Ishikawa (cell line): ENCODE measurements around the gene LRIT2.

Source experiments
- CEBPB ChIP-seq: IDR thresholded peaks from 2 replicates; pipeline ENCODE4 v1.6.1; 2012
- CREB1 ChIP-seq: IDR thresholded peaks from 2 replicates; pipeline ENCODE4 v1.6.1; 2012; ENCODE audit warnings: low read depth
- EGR1 ChIP-seq: IDR thresholded peaks from 2 replicates; pipeline ENCODE4 v1.6.1; 2012
- FOXM1 ChIP-seq: IDR thresholded peaks from 2 replicates; pipeline ENCODE4 v1.6.1; 2012; ENCODE audit warnings: low read depth, borderline replicate concordance
- NFIC ChIP-seq: IDR thresholded peaks from 2 replicates; pipeline ENCODE4 v1.6.1; 2012
- RAD21 ChIP-seq: IDR thresholded peaks from 2 replicates; pipeline ENCODE4 v1.6.1; 2012; ENCODE audit warnings: low read depth
- TAF1 ChIP-seq: IDR thresholded peaks from 2 replicates; pipeline ENCODE4 v1.6.1; 2012; ENCODE audit warnings: low read depth, mild to moderate bottlenecking
- YY1 ChIP-seq: IDR thresholded peaks from 2 replicates; pipeline ENCODE4 v1.6.1; 2012; ENCODE audit warnings: low read depth
- ZBTB7A ChIP-seq: IDR thresholded peaks from 2 replicates; pipeline ENCODE4 v1.6.1; 2012; ENCODE audit warnings: low read depth
- TF ChIP-seq, protein P1 (sequence below): IDR thresholded peaks from 2 replicates; pipeline ENCODE4 v1.6.1; 2012
- TF ChIP-seq, protein P2 (sequence below): IDR thresholded peaks from 2 replicates; pipeline ENCODE4 v1.6.1; 2012; ENCODE audit warnings: low read depth, mild to moderate bottlenecking

DNA sequence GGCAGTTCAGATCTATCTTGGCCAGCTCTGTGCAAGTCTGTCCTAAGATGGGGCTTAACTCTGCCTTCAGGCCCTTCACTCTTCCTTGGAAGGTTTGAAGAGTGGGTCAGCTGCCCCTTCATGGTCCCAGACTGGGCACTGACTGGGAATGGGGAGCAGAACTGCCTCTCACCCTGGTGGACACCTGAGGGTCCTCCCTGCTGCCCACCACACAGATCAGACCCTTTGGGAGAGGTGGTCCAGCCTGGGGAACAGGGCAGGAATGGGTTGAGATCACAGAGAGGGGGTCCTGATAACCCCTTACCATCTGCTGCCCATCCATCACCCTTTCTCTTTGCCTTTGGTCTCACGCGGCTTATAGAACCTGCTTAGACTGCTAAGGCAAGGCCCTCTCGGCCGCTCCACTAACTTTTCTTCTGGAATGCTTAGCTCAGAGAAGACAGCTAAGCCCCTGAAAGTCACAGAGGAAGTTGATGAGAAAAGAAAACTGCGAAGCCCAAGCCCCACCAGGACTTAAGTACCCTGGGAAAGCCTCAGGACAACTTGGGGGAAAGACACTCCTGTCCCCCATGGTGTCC, 31.4 kb downstream of the LRIT2 start:
- TF ChIP-seq TAF1 (no peak), RAD21 (no peak), CREB1 (no peak), NFIC (no peak), FOXM1 (no peak), YY1 (no peak), ZBTB7A (0 out of 2 replicates have a peak, but pooled peaks have one; percentile 14), EGR1 (no peak), CEBPB (no peak)
- TF ChIP-seq, protein P1, sequence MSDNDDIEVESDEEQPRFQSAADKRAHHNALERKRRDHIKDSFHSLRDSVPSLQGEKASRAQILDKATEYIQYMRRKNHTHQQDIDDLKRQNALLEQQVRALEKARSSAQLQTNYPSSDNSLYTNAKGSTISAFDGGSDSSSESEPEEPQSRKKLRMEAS = no peak
- TF ChIP-seq, protein P2, sequence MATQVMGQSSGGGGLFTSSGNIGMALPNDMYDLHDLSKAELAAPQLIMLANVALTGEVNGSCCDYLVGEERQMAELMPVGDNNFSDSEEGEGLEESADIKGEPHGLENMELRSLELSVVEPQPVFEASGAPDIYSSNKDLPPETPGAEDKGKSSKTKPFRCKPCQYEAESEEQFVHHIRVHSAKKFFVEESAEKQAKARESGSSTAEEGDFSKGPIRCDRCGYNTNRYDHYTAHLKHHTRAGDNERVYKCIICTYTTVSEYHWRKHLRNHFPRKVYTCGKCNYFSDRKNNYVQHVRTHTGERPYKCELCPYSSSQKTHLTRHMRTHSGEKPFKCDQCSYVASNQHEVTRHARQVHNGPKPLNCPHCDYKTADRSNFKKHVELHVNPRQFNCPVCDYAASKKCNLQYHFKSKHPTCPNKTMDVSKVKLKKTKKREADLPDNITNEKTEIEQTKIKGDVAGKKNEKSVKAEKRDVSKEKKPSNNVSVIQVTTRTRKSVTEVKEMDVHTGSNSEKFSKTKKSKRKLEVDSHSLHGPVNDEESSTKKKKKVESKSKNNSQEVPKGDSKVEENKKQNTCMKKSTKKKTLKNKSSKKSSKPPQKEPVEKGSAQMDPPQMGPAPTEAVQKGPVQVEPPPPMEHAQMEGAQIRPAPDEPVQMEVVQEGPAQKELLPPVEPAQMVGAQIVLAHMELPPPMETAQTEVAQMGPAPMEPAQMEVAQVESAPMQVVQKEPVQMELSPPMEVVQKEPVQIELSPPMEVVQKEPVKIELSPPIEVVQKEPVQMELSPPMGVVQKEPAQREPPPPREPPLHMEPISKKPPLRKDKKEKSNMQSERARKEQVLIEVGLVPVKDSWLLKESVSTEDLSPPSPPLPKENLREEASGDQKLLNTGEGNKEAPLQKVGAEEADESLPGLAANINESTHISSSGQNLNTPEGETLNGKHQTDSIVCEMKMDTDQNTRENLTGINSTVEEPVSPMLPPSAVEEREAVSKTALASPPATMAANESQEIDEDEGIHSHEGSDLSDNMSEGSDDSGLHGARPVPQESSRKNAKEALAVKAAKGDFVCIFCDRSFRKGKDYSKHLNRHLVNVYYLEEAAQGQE = no peak
